Uterus (tissue), 4 donors: ENCODE data around the gene CDC42. TPM values are rescaled to one million over a fixed set of nuclear protein-coding genes. Genes with fewer than 3 reads are reported as not detected.

ENCODE experiments used
- DNase-seq, 2 donors: peaks; one replicate each; pipeline ENCODE4 v3.0.0-alpha.2; 2019 to 2020
- H3K27ac ChIP-seq, 2 donors: fragments of 200-600 bp; sonication (generic); 1 replicate in 1 of 2; 2 replicates in 1 of 2; pipeline ENCODE4 v1.5.1; 2016 to 2018
- H3K27me3 ChIP-seq, 2 donors: fragments of 200-600 bp; sonication (generic); one replicate each; pipeline ENCODE4 v1.5.1; 2018 to 2019; ENCODE audit warnings: control low read depth in 1 of 2
- H3K36me3 ChIP-seq, 2 donors: fragments of 200-600 bp; sonication (generic); one replicate each; pipeline ENCODE4 v1.5.1; 2019; ENCODE audit warnings: control low read depth in 1 of 2
- H3K4me1 ChIP-seq, 2 donors: fragments of 200-600 bp; sonication (generic); one replicate each; pipeline ENCODE4 v1.5.1; 2018 to 2019; ENCODE audit warnings: control low read depth in 1 of 2
- H3K4me3 ChIP-seq, 2 donors: fragments of 200-600 bp; sonication (generic); 1 replicate in 1 of 2; 2 replicates in 1 of 2; pipeline ENCODE4 v1.5.1; 2018 to 2019; ENCODE audit warnings: mild to moderate bottlenecking in 1 of 2
- H3K9me3 ChIP-seq, 2 donors: fragments of 200-600 bp; sonication (generic); one replicate each; pipeline ENCODE4 v1.5.1; 2019; ENCODE audit warnings: control low read depth in 1 of 2
- CTCF ChIP-seq, 4 experiments: fragments of 200-600 bp in 2 of 4; fragments of 450-650 bp in 2 of 4; sonication (generic) in 2 of 4; IDR thresholded peaks; one replicate each; pipeline ENCODE4 v1.5.1; 2016 to 2019; ENCODE audit warnings: antibody characterized with exemption in 4 of 4, mild to moderate bottlenecking in 2 of 4, moderate library complexity in 1 of 4
- POLR2A ChIP-seq, 2 donors: fragments of 450-650 bp; IDR thresholded peaks; one replicate each; pipeline ENCODE4 v1.6.1; 2016; ENCODE audit warnings: antibody characterized with exemption in 2 of 2, mild to moderate bottlenecking in 1 of 2, moderate library complexity in 1 of 2
- intact Hi-C: fragments of 100-400 bp; cut with DNase I; formaldehyde crosslinking; loops from one replicate; pipeline ENCODE4 v1.15.1; 2023; ENCODE audit warnings: low total_unique reads
- total RNA-seq, 4 donors: library from RNA; depleted of rRNA in 3 of 4; stranded (reverse); fragments of >200 nt in 3 of 4; gene quantifications; one replicate each; pipeline versions ENCODE4 v1.1.0 to v1.2.4, GENCODE V29; 2014 to 2023
- donor health status: DM: yes; HTN: yes; CAD: no.

Gene CDC42
- total RNA-seq, 4 donors from 2014 or later = 173 to 570 (median 223) TPM

DNA sequence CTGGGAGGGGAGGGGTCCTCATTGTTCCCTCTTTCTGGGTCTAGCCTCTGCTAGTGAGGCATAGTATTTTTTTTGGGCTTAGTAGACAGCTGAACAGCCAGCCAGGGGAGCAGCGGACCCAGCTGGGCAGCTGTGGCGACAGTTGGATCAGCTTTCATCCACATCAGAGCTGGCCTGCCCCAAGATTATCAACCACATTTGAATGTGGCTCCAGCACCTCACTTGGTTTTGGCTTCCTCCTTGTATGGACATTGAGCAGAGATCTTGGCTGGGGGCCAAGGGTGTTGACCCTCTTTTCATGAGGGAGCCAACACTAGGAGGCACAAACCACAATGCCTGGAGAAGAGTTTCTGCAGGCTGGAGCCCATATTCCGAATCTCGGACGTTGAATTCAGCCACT, 65.3 kb downstream of the CDC42 start:
- Histone ChIP-seq H3K9me3 (no peaks in the 10 kb centered on the region), H3K27me3 (no peaks in the 10 kb centered on the region), H3K4me1 (peaks cover 8 to 19% of the 10 kb centered on the region in 2 donors), H3K4me3 (no peak overlapping the region), H3K27ac (peak overlapping the region in 1 of 2 donors; percentile 26), H3K36me3 (no peaks in the 10 kb centered on the region)
- peak; percentile 42 to 50 for DNase-seq
- intact Hi-C loops = no loop called here
- TF ChIP-seq POLR2A (IDR thresholded peaks at IDR 0.05) (no peak), CTCF (IDR thresholded peaks at IDR 0.05) (no peak)

- Histone ChIP-seq H3K36me3 (no peaks in the 10 kb centered on the region), H3K27ac (no peak overlapping the region), H3K4me3 (no peak overlapping the region), H3K4me1 (peaks cover 8 to 18% of the 10 kb centered on the region in 2 donors), H3K27me3 (no peaks in the 10 kb centered on the region), H3K9me3 (no peaks in the 10 kb centered on the region)
- intact Hi-C loops = no loop called here
- DNase-seq = peak; percentile 12 to 14
- no peak for TF ChIP-seq POLR2A (IDR thresholded peaks at IDR 0.05)
- TF ChIP-seq CTCF (IDR thresholded peaks at IDR 0.05) = no peak
Measured at GRCh38 chr1:22118291-22118992, 65.9 kb downstream of the CDC42 start.

DNA sequence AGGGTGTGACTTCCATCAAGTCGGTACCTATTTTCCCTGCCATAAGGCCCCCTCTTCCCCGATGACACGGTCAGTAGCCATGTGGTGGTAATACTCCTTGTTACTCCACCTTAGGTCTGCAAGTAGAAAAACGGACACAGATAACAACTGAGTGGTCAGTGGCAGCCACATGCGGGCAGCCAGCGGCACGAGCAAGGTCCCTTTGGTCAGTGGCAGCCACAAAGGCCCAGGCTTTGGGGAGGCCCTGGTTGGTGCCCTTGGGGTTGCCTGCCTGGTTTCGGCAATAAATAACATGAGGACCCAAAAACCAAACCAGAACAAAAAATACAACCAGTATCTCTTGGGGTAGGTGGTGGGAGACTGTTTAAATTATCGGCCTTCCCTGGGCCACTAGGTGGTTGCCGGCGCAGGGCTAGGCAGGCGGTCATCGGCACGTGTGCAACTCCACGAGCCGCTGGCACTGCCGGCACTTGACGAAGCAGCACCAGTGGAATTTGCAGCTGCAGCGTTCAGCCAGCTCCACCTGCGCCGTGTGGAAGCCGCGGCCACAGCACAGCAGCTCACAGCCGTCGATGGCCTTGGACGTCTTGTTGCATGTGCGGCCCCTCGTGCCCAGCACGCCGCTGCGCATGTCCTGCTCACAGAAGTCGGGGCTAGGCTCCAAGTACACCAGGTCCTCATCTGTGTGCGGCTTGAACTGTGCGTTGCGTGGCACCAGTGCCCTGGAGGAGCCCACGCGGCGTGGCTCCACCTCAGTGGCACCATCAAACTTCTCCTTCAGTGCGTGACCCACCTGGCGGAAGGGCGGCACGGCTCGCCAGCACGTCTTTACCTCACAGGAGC, 67.3 kb downstream of the CDC42 start:
- intact Hi-C loops = no loop called here
- H3K27ac ChIP-seq = no peak overlapping the region
- TF ChIP-seq POLR2A (IDR thresholded peaks at IDR 0.05) = no peak
- no peak for TF ChIP-seq CTCF (IDR thresholded peaks at IDR 0.05)
- no peak overlapping the region for H3K4me3 ChIP-seq
- peaks cover 7 to 9% of the 10 kb centered on the region in 2 donors for H3K4me1 ChIP-seq
- H3K9me3 ChIP-seq = no peaks in the 10 kb centered on the region
- H3K36me3 ChIP-seq = no peaks in the 10 kb centered on the region
- no peaks in the 10 kb centered on the region for H3K27me3 ChIP-seq
- DNase-seq = peak in 1 of 2 donors; percentile 12

DNA sequence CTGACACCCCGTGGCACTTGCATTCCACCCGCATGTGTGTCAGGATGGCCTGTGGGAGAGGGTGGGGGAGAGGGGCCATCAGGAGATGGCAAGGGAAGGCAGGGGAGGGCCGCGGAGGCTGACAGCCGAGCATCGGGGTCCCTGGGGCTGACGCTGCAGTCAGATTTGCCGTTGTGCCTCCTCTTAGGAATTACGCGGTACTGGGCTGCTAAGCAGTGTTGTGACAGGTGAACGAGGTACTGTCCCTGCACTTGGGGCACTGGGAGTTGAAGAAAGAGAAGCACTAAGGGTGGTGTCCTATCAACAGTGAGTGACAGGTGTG, 67.9 kb downstream of the CDC42 start:
- TF ChIP-seq CTCF (IDR thresholded peaks at IDR 0.05) = no peak
- TF ChIP-seq POLR2A (IDR thresholded peaks at IDR 0.05) = no peak
- H3K27ac ChIP-seq = no peak overlapping the region
- H3K4me3 ChIP-seq = no peak overlapping the region
- H3K27me3 ChIP-seq = no peaks in the 10 kb centered on the region
- peaks cover under 1 to 4% of the 10 kb centered on the region in 2 donors for H3K4me1 ChIP-seq
- H3K9me3 ChIP-seq = no peaks in the 10 kb centered on the region
- DNase-seq = no peak
- intact Hi-C loops = no loop called here
- H3K36me3 ChIP-seq = no peaks in the 10 kb centered on the region

DNA sequence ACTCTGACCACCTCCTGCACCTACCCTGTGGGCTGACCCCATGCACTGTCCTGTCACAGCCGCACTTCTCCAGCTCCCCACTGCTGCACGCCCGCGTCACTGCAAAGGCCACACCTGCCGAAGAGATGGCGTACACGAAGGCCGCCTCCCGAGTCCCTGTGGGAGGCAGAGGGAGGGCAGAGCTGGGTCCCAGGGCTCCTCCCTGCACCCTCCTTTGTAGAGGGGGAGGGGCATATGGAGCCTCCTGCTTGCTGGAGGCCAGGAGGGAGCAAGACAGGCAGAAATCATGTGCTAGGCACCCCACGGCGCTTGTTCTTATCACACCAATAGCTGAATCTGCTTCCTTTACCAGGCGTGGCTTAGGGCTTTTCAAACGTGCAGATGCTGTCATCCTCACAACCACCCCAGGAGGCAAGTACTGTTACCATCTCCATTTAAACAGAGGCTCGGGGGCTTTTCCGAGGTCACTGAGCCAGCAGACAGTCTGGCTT, 69.0 kb downstream of the CDC42 start:
- H3K27ac ChIP-seq = no peak overlapping the region
- H3K4me1 ChIP-seq = no peaks in the 10 kb centered on the region
- peak in 1 of 2 donors; percentile 15 for DNase-seq
- H3K36me3 ChIP-seq = no peaks in the 10 kb centered on the region
- no peak overlapping the region for H3K4me3 ChIP-seq
- no peaks in the 10 kb centered on the region for H3K27me3 ChIP-seq
- intact Hi-C loops = no loop called here
- no peak for TF ChIP-seq POLR2A (IDR thresholded peaks at IDR 0.05)
- no peaks in the 10 kb centered on the region for H3K9me3 ChIP-seq
